Measurements from ENCODE around the gene LCN2.
"Not testable (repeated sequence)": the region's sequence is repeated elsewhere in the genome, so short reads cannot be mapped to it uniquely, and the experiment has no call there.

DNA sequence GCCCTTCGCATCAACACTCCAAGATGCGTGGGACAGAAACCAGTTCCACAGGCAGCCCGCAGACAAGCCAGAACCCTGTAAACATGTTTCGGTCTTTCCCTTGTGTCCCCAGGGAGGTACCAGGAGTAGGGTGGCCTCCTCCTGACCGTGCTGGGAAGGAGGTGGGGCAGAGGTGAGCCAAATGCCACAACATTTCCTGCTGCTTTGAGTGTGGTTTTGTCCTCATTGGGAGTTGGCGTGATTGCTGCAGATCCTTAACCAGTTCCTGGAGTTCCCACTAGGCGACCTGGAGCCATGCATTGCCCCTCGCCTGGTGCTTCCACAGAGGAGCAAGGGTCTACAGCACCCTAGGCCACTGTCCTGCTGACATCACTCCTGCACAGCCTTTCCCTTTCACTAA is 13.7 kb upstream of the LCN2 start:
- TF ChIP-seq CTCF, POLR2A (IDR thresholded peaks at IDR 0.05): not testable (repeated sequence)
